Loucy (cell line): ENCODE measurements around the gene C1orf50.

Experiments used
- H2AFZ ChIP-seq: fragments of 200-600 bp; sonication (generic); 2 replicates; pipeline ENCODE4 v1.6.0; 2016; ENCODE audit warnings: antibody characterized with exemption, mild to moderate bottlenecking, low read length, moderate library complexity
- H3F3A ChIP-seq: fragments of 200-600 bp; 2 replicates; pipeline ENCODE4 v1.6.0; 2016; ENCODE audit warnings: antibody characterized with exemption, low read depth, mild to moderate bottlenecking
- H3K27me3 ChIP-seq: fragments of 200-600 bp; sonication (generic); 2 replicates; pipeline ENCODE4 v1.6.1; 2014; ENCODE audit warnings: low read length, mild to moderate bottlenecking; ENCODE audit not compliant: insufficient read depth, poor library complexity, severe bottlenecking
- H3K36me3 ChIP-seq: fragments of 200-600 bp; sonication (generic); 2 replicates; pipeline ENCODE4 v1.6.1; 2016; ENCODE audit warnings: low read length; ENCODE audit not compliant: insufficient read depth
- H3K4me1 ChIP-seq: fragments of 200-600 bp; sonication (generic); 2 replicates; pipeline ENCODE4 v1.5.1; 2014; ENCODE audit warnings: low read length, mild to moderate bottlenecking; ENCODE audit not compliant: insufficient read depth, poor library complexity, severe bottlenecking
- H3K4me2 ChIP-seq: fragments of 200-600 bp; sonication (generic); 2 replicates; pipeline ENCODE4 v1.6.0; 2014; ENCODE audit warnings: antibody characterized with exemption, low read length, low read depth, mild to moderate bottlenecking; ENCODE audit not compliant: poor library complexity, severe bottlenecking
- H3K4me3 ChIP-seq: fragments of 200-600 bp; sonication (generic); 2 replicates; pipeline ENCODE4 v1.5.1; 2014; ENCODE audit warnings: low read length, mild to moderate bottlenecking, mixed read lengths; ENCODE audit not compliant: poor library complexity, severe bottlenecking
- H3K79me2 ChIP-seq: fragments of 200-600 bp; sonication (generic); 2 replicates; pipeline ENCODE4 v1.6.1; 2014; ENCODE audit warnings: low read length; ENCODE audit not compliant: insufficient read depth
- H3K9ac ChIP-seq: fragments of 200-600 bp; sonication (generic); 2 replicates; pipeline ENCODE4 v1.6.0; 2014; ENCODE audit warnings: mild to moderate bottlenecking, low read depth, low read length, moderate library complexity; ENCODE audit not compliant: poor library complexity, severe bottlenecking
- H3K9me2 ChIP-seq: fragments of 200-600 bp; sonication (generic); replicated peaks from 2 replicates; pipeline ENCODE4 v1.6.1; 2016; ENCODE audit warnings: low read depth, low read length, mixed read lengths
- H3K9me3 ChIP-seq: fragments of 200-600 bp; sonication (generic); 2 replicates; pipeline ENCODE4 v1.6.1; 2014; ENCODE audit warnings: mild to moderate bottlenecking, antibody characterized with exemption, low read length, low read depth; ENCODE audit not compliant: insufficient read depth
- H4K20me1 ChIP-seq: fragments of 200-600 bp; sonication (generic); 2 replicates; pipeline ENCODE4 v1.6.0; 2014; ENCODE audit warnings: antibody characterized with exemption, low read length, mild to moderate bottlenecking; ENCODE audit not compliant: insufficient read depth, poor library complexity, severe bottlenecking
- EZH2phosphoT487 ChIP-seq: fragments of 200-600 bp; IDR thresholded peaks from 2 replicates; pipeline ENCODE4 v1.6.1; 2018; ENCODE audit warnings: antibody characterized with exemption, mild to moderate bottlenecking, moderate library complexity, borderline replicate concordance
- TF ChIP-seq, protein P1 (sequence below): fragments of 200-600 bp; sonication (generic); conservative IDR thresholded peaks from 2 replicates; pipeline ENCODE4 v1.5.1; 2014; ENCODE audit warnings: mild to moderate bottlenecking, antibody characterized with exemption, low read length

Gene C1orf50

DNA sequence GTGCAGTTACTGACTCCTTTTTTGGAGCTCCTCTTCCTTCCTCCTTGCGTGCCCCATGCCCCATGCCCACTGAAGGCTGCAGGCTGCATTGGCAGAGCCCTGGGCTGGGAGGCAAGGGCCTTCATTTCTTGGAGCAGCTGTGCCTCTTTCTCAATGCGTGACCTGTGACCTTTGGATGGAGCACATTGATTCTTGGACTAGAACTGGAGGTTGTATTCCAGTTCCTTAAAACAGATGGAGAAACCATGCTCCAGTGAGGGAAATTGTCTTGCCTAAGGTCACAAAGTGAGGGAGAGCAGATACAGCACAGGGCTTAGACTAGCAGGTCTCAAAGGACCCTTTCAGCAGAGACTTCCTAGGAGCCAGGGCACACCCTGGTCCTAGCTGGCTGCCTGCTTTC, 26.8 kb downstream of the C1orf50 start:
- no peaks in the 10 kb centered on the region for H4K20me1 ChIP-seq
- H3K4me1 ChIP-seq, result no peaks in the 10 kb centered on the region
- no peaks in the 10 kb centered on the region for H3K79me2 ChIP-seq
- H2AFZ ChIP-seq, result no peak overlapping the region
- H3K9me2 ChIP-seq, result no peaks in the 10 kb centered on the region
- H3K4me2 ChIP-seq, result no peak overlapping the region
- H3F3A ChIP-seq, result no peaks in the 10 kb centered on the region
- no peaks in the 10 kb centered on the region for H3K27me3 ChIP-seq
- no peaks in the 10 kb centered on the region for H3K36me3 ChIP-seq
- TF ChIP-seq EZH2phosphoT487, result no peak
- TF ChIP-seq, protein P1, sequence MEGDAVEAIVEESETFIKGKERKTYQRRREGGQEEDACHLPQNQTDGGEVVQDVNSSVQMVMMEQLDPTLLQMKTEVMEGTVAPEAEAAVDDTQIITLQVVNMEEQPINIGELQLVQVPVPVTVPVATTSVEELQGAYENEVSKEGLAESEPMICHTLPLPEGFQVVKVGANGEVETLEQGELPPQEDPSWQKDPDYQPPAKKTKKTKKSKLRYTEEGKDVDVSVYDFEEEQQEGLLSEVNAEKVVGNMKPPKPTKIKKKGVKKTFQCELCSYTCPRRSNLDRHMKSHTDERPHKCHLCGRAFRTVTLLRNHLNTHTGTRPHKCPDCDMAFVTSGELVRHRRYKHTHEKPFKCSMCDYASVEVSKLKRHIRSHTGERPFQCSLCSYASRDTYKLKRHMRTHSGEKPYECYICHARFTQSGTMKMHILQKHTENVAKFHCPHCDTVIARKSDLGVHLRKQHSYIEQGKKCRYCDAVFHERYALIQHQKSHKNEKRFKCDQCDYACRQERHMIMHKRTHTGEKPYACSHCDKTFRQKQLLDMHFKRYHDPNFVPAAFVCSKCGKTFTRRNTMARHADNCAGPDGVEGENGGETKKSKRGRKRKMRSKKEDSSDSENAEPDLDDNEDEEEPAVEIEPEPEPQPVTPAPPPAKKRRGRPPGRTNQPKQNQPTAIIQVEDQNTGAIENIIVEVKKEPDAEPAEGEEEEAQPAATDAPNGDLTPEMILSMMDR, result no peak
- H3K4me3 ChIP-seq, result no peak overlapping the region
- no peaks in the 10 kb centered on the region for H3K9me3 ChIP-seq
- no peak overlapping the region for H3K9ac ChIP-seq

DNA sequence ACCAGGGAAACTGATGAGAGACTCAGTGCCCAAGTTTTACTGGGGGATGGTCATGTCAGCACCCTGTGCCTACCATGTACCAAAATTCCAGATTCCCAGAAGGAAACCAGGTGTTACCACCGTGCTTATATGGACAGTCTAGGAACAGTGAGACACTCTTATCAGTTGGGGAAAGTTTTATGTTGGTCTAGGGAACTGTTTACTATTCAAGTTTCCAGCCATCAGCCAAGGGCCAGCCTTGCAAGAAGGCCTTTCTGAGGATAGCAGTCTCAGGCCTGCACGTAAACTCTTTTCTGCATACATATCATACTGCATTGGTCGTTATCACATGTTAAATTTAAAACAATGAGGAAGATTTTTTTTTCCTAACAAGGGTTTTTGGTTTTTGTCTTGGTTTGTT, 30.4 kb downstream of the C1orf50 start:
- no peak overlapping the region for H3K4me2 ChIP-seq
- H3K4me3 ChIP-seq, result no peak overlapping the region
- H3K9ac ChIP-seq, result no peak overlapping the region
- H3K79me2 ChIP-seq, result no peaks in the 10 kb centered on the region
- H3K27me3 ChIP-seq, result no peaks in the 10 kb centered on the region
- H4K20me1 ChIP-seq, result no peaks in the 10 kb centered on the region
- H3F3A ChIP-seq, result no peaks in the 10 kb centered on the region
- no peaks in the 10 kb centered on the region for H3K4me1 ChIP-seq
- no peaks in the 10 kb centered on the region for H3K9me3 ChIP-seq
- H2AFZ ChIP-seq, result no peak overlapping the region
- H3K9me2 ChIP-seq, result no peaks in the 10 kb centered on the region
- TF ChIP-seq, protein P1, result no peak
- TF ChIP-seq EZH2phosphoT487, result no peak
- no peaks in the 10 kb centered on the region for H3K36me3 ChIP-seq

DNA sequence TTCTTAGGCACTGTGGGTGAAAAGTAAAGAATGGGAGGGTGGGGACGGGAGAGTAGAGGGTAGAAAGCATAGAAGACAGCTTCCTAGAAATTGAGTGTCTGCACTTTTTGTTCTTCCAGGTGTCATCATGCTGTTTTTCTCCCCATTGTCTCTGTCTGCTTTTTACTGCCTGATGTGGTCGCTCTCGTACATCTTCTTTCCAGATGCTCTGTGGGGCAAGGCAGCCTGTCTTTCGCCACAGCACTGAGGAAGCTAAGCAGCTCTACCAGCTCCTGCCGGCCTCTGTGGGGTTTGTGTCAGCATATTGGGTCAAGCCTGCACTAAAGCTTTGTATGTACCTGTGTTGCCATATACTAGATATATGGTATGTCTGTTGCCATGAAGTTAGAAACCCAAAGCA, 30.9 kb downstream of the C1orf50 start:
- no peak overlapping the region for H2AFZ ChIP-seq

More for the DNA sequence above, 30.9 kb downstream of the C1orf50 start:
- no peak overlapping the region for H3K4me3 ChIP-seq
- H3K27me3 ChIP-seq, result no peaks in the 10 kb centered on the region
- no peaks in the 10 kb centered on the region for H3K36me3 ChIP-seq
- TF ChIP-seq, protein P1, result no peak
- no peak for TF ChIP-seq EZH2phosphoT487
- H3K4me2 ChIP-seq, result no peak overlapping the region
- H4K20me1 ChIP-seq, result no peaks in the 10 kb centered on the region
- no peak overlapping the region for H3K9ac ChIP-seq
- H3K9me3 ChIP-seq, result no peaks in the 10 kb centered on the region
- no peaks in the 10 kb centered on the region for H3F3A ChIP-seq
- no peaks in the 10 kb centered on the region for H3K4me1 ChIP-seq
- no peaks in the 10 kb centered on the region for H3K79me2 ChIP-seq
- no peaks in the 10 kb centered on the region for H3K9me2 ChIP-seq
